NCI-H2029 treated with DMSO at 0.1 percent for 48 hours (cell line): ENCODE results near the gene AGR3.
A peak's percentile ranks its signal among the peaks of the same experiment; 100 is the strongest.
"Not testable (repeated sequence)": the region's sequence is repeated elsewhere in the genome, so short reads cannot be mapped to it uniquely, and the experiment has no call there.

Source experiments
- DNase-seq: peaks from one replicate; lab custom pipeline; 2025; lab: John Stamatoyannopoulos, UW

Gene AGR3

GRCh38 chr7:16891338-16891737, 9.6 kb upstream of the AGR3 start:
- DNase-seq, result no peak

DNA sequence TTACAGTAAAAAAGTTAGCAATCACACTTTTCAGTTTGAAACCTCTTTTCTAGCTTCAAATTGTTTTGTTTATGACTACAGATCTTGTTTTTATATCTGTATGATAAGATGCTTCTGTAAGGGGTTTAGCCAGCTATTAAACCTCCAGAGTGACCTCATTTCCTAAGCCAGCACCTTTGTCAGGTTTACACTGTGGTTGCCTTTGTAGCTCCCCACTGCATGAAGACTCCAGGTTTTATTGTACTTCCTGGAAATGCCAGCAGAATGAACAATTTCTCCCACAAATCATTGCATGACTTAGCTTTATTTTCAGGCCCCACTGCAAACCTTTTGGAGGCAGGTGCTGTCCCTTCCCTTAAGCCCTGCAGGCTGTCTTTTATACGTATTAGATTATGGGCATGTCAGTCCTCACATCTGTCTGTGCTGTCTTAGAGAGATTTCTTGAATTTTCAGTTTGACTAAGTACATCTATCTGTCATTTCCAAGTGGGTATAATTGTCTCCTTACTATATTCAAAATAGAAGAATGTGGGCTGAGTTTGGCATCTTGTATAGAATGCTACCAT, 8.2 kb upstream of the AGR3 start:
- no peak for DNase-seq

GRCh38 chr7:16889305-16889704, 7.5 kb upstream of the AGR3 start:
- DNase-seq, result no peak

DNA sequence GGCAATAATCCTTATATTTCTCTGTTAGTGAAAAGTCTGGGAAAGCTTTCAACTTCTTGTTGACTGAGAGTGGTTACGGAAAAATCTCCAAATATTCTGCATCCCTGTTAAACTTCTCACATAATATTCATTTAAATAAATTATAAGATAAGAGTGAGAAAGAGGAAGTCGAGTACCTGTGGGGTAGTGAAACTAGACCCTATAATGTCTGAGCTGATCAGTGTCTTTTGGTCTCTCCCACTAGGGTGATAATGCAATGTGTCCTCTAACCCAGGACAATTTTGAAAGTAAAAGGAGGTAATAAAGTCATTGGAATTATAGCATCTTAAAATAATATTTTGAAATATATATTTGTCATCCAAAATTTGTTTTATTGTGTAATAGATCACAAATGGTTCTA, 2.1 kb upstream of the AGR3 start:
- DNase-seq, result no peak

DNA sequence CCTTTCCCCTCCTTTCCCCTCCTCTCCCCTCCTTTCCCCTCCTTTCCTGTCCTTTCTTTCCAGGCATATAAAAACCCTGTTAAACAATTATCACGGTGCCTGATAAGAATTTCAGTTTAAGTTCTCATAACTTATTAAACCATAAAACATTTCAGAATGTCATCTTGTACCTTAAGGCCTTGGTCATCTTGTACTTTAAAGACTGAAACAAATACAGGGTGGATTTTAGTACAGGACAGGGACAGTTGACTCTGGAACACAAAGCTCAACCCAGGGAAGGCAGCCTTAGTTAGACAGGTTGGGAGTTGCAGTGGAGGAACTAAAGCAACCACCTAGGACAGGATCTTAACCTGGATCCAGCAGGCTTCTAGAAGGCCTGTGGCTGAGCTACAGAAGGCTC, 1.2 kb downstream of the AGR3 start:
- no peak for DNase-seq

GRCh38 chr7:16879181-16879580, 2.6 kb downstream of the AGR3 start:
- no peak for DNase-seq

DNA sequence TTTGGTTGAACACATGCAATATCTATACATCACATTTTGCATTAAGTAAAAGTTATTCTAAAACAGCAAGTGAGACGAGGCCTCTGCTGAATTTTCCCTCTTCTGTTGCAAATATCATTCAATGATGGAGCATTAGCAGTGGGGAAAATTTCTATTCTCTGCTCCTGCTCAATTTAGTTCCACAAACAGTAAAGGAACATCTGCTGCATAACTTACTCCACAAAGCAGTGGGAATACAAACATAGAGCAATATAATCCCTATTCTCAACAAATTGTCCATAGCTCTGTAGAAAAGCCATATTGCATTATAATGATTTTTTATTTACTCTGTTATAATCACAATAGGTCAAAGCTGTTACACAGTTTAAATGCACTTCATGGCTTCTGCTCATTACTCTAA, 5.9 kb downstream of the AGR3 start:
- DNase-seq, result no peak

- no peak for DNase-seq
Observed at GRCh38 chr7:16874066-16874465, 7.7 kb downstream of the AGR3 start.

GRCh38 chr7:16867328-16867727, 14.5 kb downstream of the AGR3 start:
- no peak for DNase-seq

DNA sequence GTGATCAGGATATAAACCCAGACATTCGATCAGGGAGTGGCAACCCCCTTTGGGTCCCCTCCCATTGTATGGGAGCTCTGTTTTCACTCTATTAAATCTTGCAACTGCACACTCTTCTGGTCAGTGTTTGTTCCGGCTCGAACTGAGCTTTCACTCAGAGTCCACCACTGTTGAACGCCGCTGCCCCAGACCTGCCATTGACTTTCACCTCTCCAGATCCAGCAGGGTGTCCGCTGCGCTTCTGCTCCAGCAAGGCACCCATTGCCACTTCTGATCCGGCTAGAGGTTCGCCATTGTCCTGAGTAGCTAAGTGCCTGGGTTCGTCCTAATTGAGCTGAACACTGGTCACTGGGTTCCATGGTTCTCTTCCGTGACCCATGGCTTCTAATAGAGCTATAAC, 28.6 kb downstream of the AGR3 start:
- not testable (repeated sequence) for DNase-seq

- DNase-seq, result no peak
Observed at GRCh38 chr7:16851829-16852228, 30.0 kb downstream of the AGR3 start.

DNA sequence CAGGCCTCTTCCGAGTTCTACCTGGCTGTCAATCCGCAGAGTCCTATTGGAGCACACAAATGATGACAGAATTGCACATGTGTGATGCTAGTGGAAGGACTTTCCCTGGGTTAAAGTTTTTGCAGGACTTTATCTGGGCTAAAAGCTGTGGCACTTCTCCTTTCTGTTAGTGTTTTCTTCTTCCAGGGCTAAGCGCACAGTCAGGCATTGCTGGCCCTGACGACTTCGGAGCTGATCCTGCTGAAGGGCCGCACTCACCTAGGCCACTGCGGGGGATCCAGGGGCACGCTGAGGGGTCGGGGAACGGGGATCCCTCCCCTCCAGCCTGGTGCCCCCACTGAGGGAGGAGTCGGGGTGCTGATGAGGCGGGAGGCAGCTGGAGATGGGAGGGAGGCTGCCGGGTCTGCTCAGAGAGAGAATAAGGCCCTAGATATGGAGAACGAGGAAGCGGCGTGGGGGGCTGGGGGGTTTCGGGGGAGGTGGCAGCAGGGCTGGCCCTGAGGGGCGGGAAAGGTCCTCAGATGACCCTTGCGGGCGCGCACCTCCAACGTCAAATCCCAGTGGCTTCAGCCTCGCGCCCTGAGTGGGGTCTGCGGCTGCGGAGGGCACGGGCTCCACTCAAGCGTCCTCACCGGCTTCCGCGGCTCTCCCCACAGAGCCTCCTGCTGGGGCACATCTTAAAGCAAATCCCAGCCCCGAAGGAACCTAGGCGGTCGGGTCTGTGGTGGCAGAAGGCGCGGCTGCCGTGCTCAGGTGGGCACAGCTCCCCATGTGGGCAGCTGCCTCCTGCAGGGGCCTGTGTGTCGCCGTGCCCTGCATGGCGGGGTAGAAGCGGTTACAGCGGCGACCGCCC, 30.9 kb downstream of the AGR3 start:
- DNase-seq, result no peak

DNA sequence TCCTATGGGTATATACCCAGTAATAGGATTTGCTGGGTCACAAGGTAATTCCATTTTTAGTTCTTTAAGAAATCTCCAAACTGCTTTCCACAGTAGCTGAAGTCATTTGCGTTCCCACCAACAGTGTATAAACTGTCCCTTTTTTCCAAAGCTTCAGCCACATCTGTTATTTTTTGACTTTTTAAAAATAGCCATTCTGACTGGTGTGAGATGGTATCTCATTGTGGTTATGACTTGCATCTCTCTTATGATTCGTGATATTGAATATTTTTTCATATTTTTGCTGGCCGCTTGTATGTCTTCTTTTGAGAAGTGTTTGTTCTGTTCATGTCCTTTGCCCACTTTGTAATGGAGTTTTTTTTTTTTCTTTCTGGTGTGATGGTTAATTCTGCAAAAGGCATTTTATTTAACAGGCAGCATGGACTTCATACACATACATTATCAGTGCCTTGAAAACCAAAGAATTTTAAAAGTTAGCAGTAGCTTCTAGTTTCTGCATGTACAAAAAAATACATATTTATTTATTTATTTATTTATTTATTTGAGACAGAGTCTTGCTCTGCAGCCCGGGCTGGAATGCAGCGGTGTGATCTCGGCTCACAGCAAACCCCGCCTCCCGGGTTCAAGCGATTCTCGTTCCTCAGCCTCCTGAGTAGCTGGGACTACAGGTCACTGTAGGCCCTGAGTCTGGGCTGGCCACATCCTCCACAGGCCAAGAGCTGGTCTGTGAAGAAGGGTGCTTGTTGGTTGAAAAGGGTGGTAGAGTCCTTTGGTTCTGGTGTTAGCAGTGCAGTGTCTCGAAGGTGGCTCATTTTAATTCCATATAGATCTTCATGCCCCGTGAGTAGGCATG, 32.3 kb downstream of the AGR3 start:
- no peak for DNase-seq

DNA sequence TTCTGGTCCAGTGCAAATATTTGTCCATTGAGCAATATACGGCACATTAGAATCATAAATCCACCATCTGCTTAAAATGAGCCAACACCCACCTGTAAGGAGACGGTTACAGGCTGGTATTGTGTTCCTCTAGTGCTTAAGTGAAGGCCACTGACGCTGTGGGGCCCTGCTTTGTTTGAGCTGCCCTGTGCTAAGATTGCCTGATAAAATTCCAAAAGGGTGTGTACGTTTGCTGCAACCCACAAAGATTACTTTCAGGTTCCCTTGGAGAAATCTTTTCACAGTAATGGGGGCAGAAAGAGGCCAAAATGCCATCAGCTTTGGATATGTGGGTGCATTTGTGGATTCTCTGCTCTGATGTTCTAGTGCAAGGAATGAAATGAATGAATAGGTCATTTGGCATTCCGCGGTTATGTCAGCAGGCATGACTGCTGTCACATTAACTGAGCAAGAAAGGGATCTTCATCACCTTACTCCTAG, 34.4 kb downstream of the AGR3 start:
- DNase-seq, result peak; percentile 62

- no peak for DNase-seq
Observed at GRCh38 chr7:16846601-16847165, 35.1 kb downstream of the AGR3 start.

GRCh38 chr7:16845746-16846145, 36.0 kb downstream of the AGR3 start:
- no peak for DNase-seq

- no peak for DNase-seq
Observed at GRCh38 chr7:16841681-16842080, 40.1 kb downstream of the AGR3 start.

DNA sequence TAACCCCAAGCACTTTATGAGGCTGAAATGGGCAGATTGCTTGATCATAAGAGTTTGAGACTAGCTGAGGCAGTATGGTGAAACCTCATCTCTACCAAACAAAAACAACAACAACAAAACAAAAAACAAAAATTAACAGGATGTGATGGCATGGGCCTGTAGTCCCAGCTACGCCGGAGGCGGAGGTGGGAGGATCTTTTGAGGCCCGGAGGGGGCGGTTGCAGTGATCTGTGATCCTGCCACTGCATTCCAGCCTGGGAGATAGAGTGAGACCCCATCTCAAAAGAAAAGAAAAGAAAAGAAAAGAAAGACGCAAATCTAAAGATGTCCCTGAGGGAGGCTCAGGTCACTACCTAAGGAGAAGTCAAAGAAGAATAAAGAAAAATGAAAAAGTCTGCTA, 41.7 kb downstream of the AGR3 start:
- no peak for DNase-seq

GRCh38 chr7:16839646-16840045, 42.1 kb downstream of the AGR3 start:
- no peak for DNase-seq

- no peak for DNase-seq
Observed at GRCh38 chr7:16838891-16839290, 42.9 kb downstream of the AGR3 start.

- no peak for DNase-seq
Observed at GRCh38 chr7:16838386-16838785, 43.4 kb downstream of the AGR3 start.

- DNase-seq, result no peak
Observed at GRCh38 chr7:16836481-16836880, 45.3 kb downstream of the AGR3 start.
